ENCODE measurements around the gene CCDC194. TPM values are rescaled to one million over a fixed set of nuclear protein-coding genes. Genes with fewer than 3 reads are reported as not detected.

CCDC194 gene
- polyA plus RNA-seq, 1 donor from 2014 or later: not detected

DNA sequence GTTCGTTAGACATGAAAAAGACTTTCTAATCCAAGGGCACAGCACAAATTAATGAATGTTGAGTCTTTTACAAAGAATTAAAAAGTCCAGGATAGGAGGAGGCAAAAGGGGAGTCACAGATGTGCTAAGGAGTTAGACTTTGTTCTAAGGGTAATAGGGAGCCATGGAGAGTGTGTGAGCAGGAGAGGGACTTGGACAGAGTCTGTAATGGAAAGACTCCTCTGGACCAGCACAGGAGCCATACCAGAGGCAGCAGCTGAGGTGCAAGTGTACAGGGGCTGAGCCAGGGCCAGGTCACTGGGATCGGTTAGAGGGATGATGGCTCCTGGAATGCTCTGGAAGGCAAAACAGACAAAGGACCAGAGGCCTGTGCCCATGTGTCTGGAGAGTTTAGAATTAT lies 46.1 kb downstream of the CCDC194 start:
- Histone ChIP-seq H3K27ac (ENCODE audit: low read length) (no peak overlapping the region), H3K36me3 (ENCODE audit: insufficient read depth, low read length) (no peaks in the 10 kb centered on the region), H3K4me3 (ENCODE audit: low read length) (no peak overlapping the region), H3K79me2 (replicated peaks; ENCODE audit: insufficient read depth, low read length) (no peaks in the 10 kb centered on the region), H3K9me2 (ENCODE audit: insufficient read depth, low read length) (no peaks in the 10 kb centered on the region), H3K9me3 (ENCODE audit: low read length) (no peaks in the 10 kb centered on the region), H3K9ac (ENCODE audit: low read length) (no peak overlapping the region), H3K27me3 (ENCODE audit: insufficient read depth, low read depth, low read length) (no peaks in the 10 kb centered on the region), H4K20me1 (ENCODE audit: insufficient read depth) (no peaks in the 10 kb centered on the region), H3K4me2 (ENCODE audit: low read length) (no peak overlapping the region), H2AFZ (ENCODE audit: low read depth, low read length) (no peak overlapping the region), H3F3A (ENCODE audit: insufficient read depth, low read length, poor library complexity, severe bottlenecking) (no peaks in the 10 kb centered on the region)
- TF ChIP-seq, protein P1, sequence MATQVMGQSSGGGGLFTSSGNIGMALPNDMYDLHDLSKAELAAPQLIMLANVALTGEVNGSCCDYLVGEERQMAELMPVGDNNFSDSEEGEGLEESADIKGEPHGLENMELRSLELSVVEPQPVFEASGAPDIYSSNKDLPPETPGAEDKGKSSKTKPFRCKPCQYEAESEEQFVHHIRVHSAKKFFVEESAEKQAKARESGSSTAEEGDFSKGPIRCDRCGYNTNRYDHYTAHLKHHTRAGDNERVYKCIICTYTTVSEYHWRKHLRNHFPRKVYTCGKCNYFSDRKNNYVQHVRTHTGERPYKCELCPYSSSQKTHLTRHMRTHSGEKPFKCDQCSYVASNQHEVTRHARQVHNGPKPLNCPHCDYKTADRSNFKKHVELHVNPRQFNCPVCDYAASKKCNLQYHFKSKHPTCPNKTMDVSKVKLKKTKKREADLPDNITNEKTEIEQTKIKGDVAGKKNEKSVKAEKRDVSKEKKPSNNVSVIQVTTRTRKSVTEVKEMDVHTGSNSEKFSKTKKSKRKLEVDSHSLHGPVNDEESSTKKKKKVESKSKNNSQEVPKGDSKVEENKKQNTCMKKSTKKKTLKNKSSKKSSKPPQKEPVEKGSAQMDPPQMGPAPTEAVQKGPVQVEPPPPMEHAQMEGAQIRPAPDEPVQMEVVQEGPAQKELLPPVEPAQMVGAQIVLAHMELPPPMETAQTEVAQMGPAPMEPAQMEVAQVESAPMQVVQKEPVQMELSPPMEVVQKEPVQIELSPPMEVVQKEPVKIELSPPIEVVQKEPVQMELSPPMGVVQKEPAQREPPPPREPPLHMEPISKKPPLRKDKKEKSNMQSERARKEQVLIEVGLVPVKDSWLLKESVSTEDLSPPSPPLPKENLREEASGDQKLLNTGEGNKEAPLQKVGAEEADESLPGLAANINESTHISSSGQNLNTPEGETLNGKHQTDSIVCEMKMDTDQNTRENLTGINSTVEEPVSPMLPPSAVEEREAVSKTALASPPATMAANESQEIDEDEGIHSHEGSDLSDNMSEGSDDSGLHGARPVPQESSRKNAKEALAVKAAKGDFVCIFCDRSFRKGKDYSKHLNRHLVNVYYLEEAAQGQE (IDR thresholded peaks at IDR 0.05; ENCODE audit: borderline replicate concordance): no peak
- TF ChIP-seq EZH2 (IDR thresholded peaks at IDR 0.05; ENCODE audit: borderline replicate concordance, insufficient read depth, low read length, poor library complexity, severe bottlenecking): no peak
- TF ChIP-seq TAF1 (IDR thresholded peaks at IDR 0.05; ENCODE audit: low read depth): no peak
- TF ChIP-seq, protein P2, sequence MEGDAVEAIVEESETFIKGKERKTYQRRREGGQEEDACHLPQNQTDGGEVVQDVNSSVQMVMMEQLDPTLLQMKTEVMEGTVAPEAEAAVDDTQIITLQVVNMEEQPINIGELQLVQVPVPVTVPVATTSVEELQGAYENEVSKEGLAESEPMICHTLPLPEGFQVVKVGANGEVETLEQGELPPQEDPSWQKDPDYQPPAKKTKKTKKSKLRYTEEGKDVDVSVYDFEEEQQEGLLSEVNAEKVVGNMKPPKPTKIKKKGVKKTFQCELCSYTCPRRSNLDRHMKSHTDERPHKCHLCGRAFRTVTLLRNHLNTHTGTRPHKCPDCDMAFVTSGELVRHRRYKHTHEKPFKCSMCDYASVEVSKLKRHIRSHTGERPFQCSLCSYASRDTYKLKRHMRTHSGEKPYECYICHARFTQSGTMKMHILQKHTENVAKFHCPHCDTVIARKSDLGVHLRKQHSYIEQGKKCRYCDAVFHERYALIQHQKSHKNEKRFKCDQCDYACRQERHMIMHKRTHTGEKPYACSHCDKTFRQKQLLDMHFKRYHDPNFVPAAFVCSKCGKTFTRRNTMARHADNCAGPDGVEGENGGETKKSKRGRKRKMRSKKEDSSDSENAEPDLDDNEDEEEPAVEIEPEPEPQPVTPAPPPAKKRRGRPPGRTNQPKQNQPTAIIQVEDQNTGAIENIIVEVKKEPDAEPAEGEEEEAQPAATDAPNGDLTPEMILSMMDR (IDR thresholded peaks at IDR 0.05; ENCODE audit: poor library complexity, severe bottlenecking): no peak
- no peak for TF ChIP-seq RAD21 (conservative IDR thresholded peaks at IDR 0.05)
- no peak for TF ChIP-seq EP300 (conservative IDR thresholded peaks at IDR 0.05; ENCODE audit: poor library complexity, severe bottlenecking)
- TF ChIP-seq POLR2AphosphoS5 (IDR thresholded peaks at IDR 0.05): no peak
- TF ChIP-seq SMC3 (conservative IDR thresholded peaks at IDR 0.05; ENCODE audit: poor library complexity): no peak
- no peak for TF ChIP-seq MXI1 (conservative IDR thresholded peaks at IDR 0.05; ENCODE audit: poor library complexity, severe bottlenecking)

DNA sequence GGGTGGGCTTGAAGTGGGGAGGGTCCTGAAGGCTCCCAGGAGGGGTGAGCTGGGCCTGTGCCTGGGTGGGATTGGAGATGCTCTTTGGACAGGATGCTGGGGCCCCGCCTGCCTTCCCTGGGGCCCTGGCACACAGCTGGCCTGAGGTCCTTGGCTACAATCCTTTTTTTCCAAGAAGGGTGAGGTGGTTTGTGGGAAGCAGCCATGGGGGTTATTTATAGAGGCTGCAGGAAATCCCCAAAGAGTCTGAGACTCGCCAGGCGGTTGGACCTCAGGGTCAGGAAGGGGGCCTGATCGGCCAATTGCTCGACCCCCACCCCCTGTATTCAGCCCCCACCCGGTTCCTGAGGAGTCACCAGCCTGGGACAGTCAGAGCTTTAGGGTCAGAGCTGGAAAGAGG lies 46.6 kb downstream of the CCDC194 start:
- Histone ChIP-seq H4K20me1 (ENCODE audit: insufficient read depth) (no peaks in the 10 kb centered on the region), H3F3A (ENCODE audit: insufficient read depth, low read length, poor library complexity, severe bottlenecking) (no peaks in the 10 kb centered on the region), H3K9ac (ENCODE audit: low read length) (no peak overlapping the region), H3K36me3 (ENCODE audit: insufficient read depth, low read length) (no peaks in the 10 kb centered on the region), H3K79me2 (replicated peaks; ENCODE audit: insufficient read depth, low read length) (no peaks in the 10 kb centered on the region), H3K9me2 (ENCODE audit: insufficient read depth, low read length) (no peaks in the 10 kb centered on the region), H3K27ac (ENCODE audit: low read length) (no peak overlapping the region), H2AFZ (ENCODE audit: low read depth, low read length) (no peak overlapping the region), H3K9me3 (ENCODE audit: low read length) (no peaks in the 10 kb centered on the region), H3K4me2 (ENCODE audit: low read length) (no peak overlapping the region), H3K27me3 (ENCODE audit: insufficient read depth, low read depth, low read length) (no peaks in the 10 kb centered on the region), H3K4me3 (ENCODE audit: low read length) (no peak overlapping the region)
- TF ChIP-seq, protein P1 (IDR thresholded peaks at IDR 0.05; ENCODE audit: borderline replicate concordance): no peak
- no peak for TF ChIP-seq TAF1 (IDR thresholded peaks at IDR 0.05; ENCODE audit: low read depth)
- no peak for TF ChIP-seq POLR2AphosphoS5 (IDR thresholded peaks at IDR 0.05)
- no peak for TF ChIP-seq RAD21 (conservative IDR thresholded peaks at IDR 0.05)
- TF ChIP-seq EZH2 (IDR thresholded peaks at IDR 0.05; ENCODE audit: borderline replicate concordance, insufficient read depth, low read length, poor library complexity, severe bottlenecking): no peak
- TF ChIP-seq MXI1 (conservative IDR thresholded peaks at IDR 0.05; ENCODE audit: poor library complexity, severe bottlenecking): no peak
- TF ChIP-seq, protein P2 (IDR thresholded peaks at IDR 0.05; ENCODE audit: poor library complexity, severe bottlenecking): no peak
